NB4 (cell line): ENCODE data around the gene PKNOX2.
A peak's percentile ranks its signal among the peaks of the same experiment; 100 is the strongest.

ENCODE experiments used
- DNase-seq: peaks from one replicate; pipeline ENCODE4 v3.0.0; 2010; ENCODE audit warnings: low read depth
- H3K4me3 ChIP-seq: one replicate; pipeline ENCODE4 v1.5.1; 2011; ENCODE audit warnings: mild to moderate bottlenecking, low read depth, low read length, moderate library complexity
- CTCF ChIP-seq: IDR thresholded peaks from one replicate; pipeline ENCODE4 v1.5.1; 2012; ENCODE audit warnings: low read depth, low read length
- MAX ChIP-seq: IDR thresholded peaks from 2 replicates; pipeline ENCODE4 v1.6.1; 2011; ENCODE audit warnings: low read depth, low read length
- MYC ChIP-seq: IDR thresholded peaks from 2 replicates; pipeline ENCODE4 v1.6.1; 2011; ENCODE audit warnings: low read depth, low read length
- POLR2A ChIP-seq: IDR thresholded peaks from 2 replicates; pipeline ENCODE4 v1.6.1; 2011; ENCODE audit warnings: mild to moderate bottlenecking; ENCODE audit not compliant: insufficient read length; ENCODE audit errors: extremely low read depth

PKNOX2 gene

GRCh38 chr11:125429174-125429707, 264.7 kb downstream of the PKNOX2 start:
- H3K4me3 ChIP-seq, result no peak overlapping the region
- peak; percentile 67 for DNase-seq
- TF ChIP-seq MYC (no peak), CTCF (peak; percentile 90), POLR2A (no peak)

- no peak overlapping the region for H3K4me3 ChIP-seq
- DNase-seq, result no peak
- no peak for TF ChIP-seq POLR2A
- no peak for TF ChIP-seq CTCF
- no peak for TF ChIP-seq MAX
- no peak for TF ChIP-seq MYC
Measured at GRCh38 chr11:125429807-125430678, 265.5 kb downstream of the PKNOX2 start.

- H3K4me3 ChIP-seq, result no peak overlapping the region
- no peak for TF ChIP-seq MYC
- TF ChIP-seq MAX, result no peak
- no peak for TF ChIP-seq POLR2A
- TF ChIP-seq CTCF, result no peak
- DNase-seq, result no peak
Measured at GRCh38 chr11:125431009-125431408, 266.5 kb downstream of the PKNOX2 start.

- H3K4me3 ChIP-seq, result no peak overlapping the region
- DNase-seq, result no peak
- TF ChIP-seq MAX (no peak), CTCF (no peak), POLR2A (no peak), MYC (no peak)
Measured at GRCh38 chr11:125431481-125431880, 266.9 kb downstream of the PKNOX2 start.

GRCh38 chr11:125433454-125434121, 269.0 kb downstream of the PKNOX2 start:
- no peak overlapping the region for H3K4me3 ChIP-seq
- DNase-seq, result peak; percentile 54
- TF ChIP-seq MAX (no peak), CTCF (peak; percentile 79), MYC (no peak), POLR2A (no peak)
